Astrocyte of the spinal cord (primary cell): Measurements from ENCODE around the gene TRERF1.

Experiments
- DNase-seq: peaks from one replicate; pipeline ENCODE4 v3.0.0; 2011; ENCODE audit warnings: low read depth, low spot score
- H3K4me3 ChIP-seq: 2 replicates; pipeline ENCODE4 v1.5.1; 2011; ENCODE audit warnings: low read depth, mild to moderate bottlenecking, low read length, moderate library complexity
- CTCF ChIP-seq: IDR thresholded peaks from 2 replicates; pipeline ENCODE4 v1.5.1; 2012; ENCODE audit warnings: low read depth, mild to moderate bottlenecking, low read length, inconsistent platforms
- in situ Hi-C: cut with HindIII; loops from 2 replicates; pipeline ENCODE4 v1.10.0; 2017; ENCODE audit warnings: low sequenced_read_pairs

TRERF1 gene

GRCh38 chr6:42368181-42368580 is 83.5 kb downstream of the TRERF1 start:
- TF ChIP-seq CTCF, result no peak
- DNase-seq, result no peak
- no peak overlapping the region for H3K4me3 ChIP-seq
- in situ Hi-C loops, result no loop called here

GRCh38 chr6:42367353-42368011 is 84.2 kb downstream of the TRERF1 start:
- in situ Hi-C loops, result no loop called here
- H3K4me3 ChIP-seq, result no peak overlapping the region
- no peak for DNase-seq
- TF ChIP-seq CTCF, result no peak

- no peak overlapping the region for H3K4me3 ChIP-seq
- DNase-seq, result no peak
- in situ Hi-C loops, result no loop called here
- TF ChIP-seq CTCF, result no peak
These were observed 84.8 kb downstream of the TRERF1 start for GRCh38 chr6:42366999-42367352.

- no peak for DNase-seq
- H3K4me3 ChIP-seq, result no peak overlapping the region
- in situ Hi-C loops, result no loop called here
- no peak for TF ChIP-seq CTCF
These were observed 85.6 kb downstream of the TRERF1 start for GRCh38 chr6:42366011-42366705.

GRCh38 chr6:42365021-42365420 is 86.7 kb downstream of the TRERF1 start:
- H3K4me3 ChIP-seq, result no peak overlapping the region
- in situ Hi-C loops, result no loop called here
- DNase-seq, result no peak
- no peak for TF ChIP-seq CTCF

GRCh38 chr6:42363926-42364849 is 87.5 kb downstream of the TRERF1 start:
- in situ Hi-C loops, result no loop called here
- DNase-seq, result no peak
- H3K4me3 ChIP-seq, result no peak overlapping the region
- no peak for TF ChIP-seq CTCF
